ENCODE results near the gene OR52K2. TPM values are rescaled to one million over a fixed set of nuclear protein-coding genes. Genes with fewer than 3 reads are reported as not detected.
A peak's percentile ranks its signal among the peaks of the same experiment; 100 is the strongest.
"Not testable (repeated sequence)": the region's sequence is repeated elsewhere in the genome, so short reads cannot be mapped to it uniquely, and the experiment has no call there.

The OR52K2 gene
- not detected for total RNA-seq
- long read RNA-seq, result 0 reads

- no peak for DNase-seq
- intact Hi-C loops (cut with micrococcal nuclease), result no loop called here
- no peak for ATAC-seq
Measured at GRCh38 chr11:4448995-4449394, at the start of gene OR52K2. TSS of gene OR52K2 (plus strand) at chr11:4449295. CDS start at chr11:4449340, 45 bp downstream.

DNA sequence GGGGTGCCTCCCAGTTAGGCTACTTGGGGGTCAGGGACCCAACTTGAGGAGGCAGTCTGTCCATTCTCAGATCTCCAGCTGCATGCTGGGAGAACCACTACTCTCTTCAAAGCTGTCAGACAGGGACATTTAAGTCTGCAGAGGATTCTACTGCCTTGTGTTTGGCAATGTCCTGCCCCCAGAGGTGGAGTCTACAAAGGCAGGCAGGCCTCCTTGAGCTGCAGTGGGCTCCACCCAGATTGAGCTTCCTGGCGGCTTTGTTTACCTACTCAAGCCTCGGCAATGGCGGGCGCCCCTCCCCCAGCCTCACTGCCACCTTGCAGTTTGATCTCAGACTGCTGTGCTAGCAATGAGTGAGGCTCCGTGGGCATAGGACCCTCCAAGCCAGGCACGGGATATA is 42.9 kb upstream of the OR52K2 start:
- ATAC-seq; intact Hi-C loops (cut with micrococcal nuclease); DNase-seq: not testable (repeated sequence)

GRCh38 chr11:4416306-4416705 is 32.8 kb upstream of the OR52K2 start:
- intact Hi-C loops (cut with micrococcal nuclease), result no loop called here
- ATAC-seq (no peak), DNase-seq (no peak)

DNA sequence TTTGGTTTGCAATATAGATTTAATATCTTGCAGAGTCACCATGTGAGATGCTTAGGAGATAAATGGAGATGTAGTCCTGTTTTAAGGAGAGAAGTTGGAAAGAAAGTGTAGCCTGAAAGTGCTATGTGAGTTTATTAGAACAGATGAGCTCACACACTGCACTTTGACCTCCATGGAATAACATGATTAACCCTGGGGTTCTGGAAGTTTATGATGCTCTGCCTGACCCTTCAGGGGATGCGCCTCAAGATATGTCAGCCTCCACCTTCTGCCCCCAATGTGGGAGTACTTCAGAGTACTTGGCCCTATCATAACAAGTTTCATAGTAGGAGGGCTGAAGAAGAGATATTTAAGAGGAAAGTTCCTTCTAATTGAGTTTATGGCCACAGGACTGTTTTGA is 32.3 kb upstream of the OR52K2 start:
- DNase-seq (no peak), ATAC-seq (no peak)
- intact Hi-C loops (cut with micrococcal nuclease), result no loop called here

DNA sequence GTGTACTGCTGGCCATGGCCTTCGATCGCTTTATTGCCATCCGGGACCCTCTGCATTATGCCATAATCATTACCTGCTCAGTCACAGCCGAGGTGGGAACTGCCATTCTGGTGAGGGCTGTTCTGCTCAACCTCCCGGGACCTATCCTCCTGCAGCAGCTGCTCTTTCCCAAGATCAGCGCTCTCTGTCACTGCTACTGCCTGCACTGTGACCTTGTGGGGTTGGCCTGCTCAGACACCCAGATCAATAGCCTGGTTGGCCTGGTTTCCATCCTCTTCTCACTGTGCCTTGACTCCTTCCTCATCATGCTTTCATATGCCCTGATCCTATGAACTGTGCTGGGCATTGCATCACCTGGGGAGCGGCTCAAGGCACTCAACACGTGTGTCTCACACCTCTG is 30.7 kb upstream of the OR52K2 start:
- intact Hi-C loops (cut with micrococcal nuclease), result no loop called here
- DNase-seq, result no peak

DNA sequence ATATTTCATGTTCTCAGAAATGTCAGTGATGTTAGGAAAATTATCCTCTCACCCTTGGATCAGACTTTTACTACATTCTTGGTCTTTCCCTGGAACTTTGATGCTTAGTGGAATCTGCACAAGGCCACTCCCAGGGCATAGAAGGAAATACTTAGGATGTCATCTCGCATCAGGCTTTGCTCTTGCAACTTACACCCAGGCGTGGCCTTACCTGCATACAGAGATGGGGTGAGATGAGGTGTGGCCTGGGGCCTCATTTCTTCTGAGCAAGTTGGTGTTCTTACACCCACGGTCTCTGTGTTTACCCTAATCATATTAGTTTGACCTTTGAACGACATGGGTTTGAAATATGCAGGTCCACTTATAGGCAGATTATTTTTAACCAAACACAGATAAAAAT is 19.0 kb upstream of the OR52K2 start:
- intact Hi-C loops (cut with micrococcal nuclease), result no loop called here
- DNase-seq (no peak), ATAC-seq (no peak)

More for the DNA sequence above, 30.7 kb upstream of the OR52K2 start:
- ATAC-seq, result no peak

DNA sequence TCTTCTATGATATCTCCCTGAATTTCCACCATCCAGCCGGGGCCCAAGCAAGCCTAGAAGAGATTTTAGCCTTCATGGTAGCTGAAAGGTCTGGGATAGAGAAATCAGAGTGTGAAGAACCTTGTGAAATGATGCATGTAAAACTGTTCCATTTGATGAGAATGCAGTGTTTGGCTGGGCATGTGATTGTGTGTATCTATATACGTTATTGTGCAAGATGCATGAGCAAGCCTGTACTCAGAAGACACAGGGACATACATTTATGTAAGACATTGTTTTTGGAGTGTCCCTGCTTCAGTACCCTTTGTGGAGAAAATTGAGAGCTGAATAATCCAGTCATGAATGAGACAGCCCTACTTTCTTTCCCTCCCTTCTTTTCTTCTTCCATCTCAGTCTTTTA is 15.2 kb upstream of the OR52K2 start:
- no peak for ATAC-seq
- no peak for DNase-seq
- intact Hi-C loops (cut with micrococcal nuclease), result no loop called here

GRCh38 chr11:4436411-4436810 is 12.7 kb upstream of the OR52K2 start:
- intact Hi-C loops (cut with micrococcal nuclease), result no loop called here
- ATAC-seq (no peak), DNase-seq (no peak)

- intact Hi-C loops (cut with micrococcal nuclease), result no loop called here
- ATAC-seq (no peak), DNase-seq (no peak)
Measured at GRCh38 chr11:4441515-4441914, 7.6 kb upstream of the OR52K2 start.

DNA sequence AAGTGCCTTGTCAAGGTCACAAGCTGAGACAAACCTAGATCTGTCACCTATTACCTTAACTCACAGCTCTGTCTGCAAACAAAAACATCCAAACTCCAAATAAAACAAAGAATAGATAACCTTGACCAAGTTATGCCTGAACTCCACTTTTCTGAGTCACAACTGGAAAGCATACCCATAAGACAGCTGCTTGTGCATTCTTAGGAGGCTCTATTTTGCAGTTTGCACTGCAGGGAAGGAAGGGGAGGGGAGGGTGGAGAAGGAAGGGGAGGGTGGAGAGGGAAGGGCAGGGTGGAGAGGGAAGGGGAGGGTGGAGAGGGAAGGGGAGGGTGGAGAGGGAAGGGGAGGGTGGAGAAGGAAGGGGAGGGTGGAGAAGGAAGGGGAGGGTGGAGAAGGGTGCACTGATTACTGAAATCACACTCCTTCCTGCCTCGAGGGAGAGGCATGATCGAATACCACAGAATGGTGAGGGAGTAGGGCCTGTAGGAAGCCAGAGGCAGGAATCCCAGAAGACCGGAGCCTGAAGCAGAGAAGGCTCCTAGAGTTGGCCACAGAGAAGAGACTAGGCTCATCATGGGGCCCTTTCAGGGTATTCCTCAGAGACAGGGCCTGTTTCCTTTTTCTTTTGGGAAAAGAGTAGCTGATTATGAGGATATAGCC is 5.7 kb upstream of the OR52K2 start:
- ATAC-seq (peak; percentile 32), DNase-seq (no peak)
- intact Hi-C loops (cut with micrococcal nuclease), result no loop called here

GRCh38 chr11:4453118-4453517 is 4.0 kb downstream of the OR52K2 start:
- DNase-seq, result no peak
- intact Hi-C loops (cut with micrococcal nuclease), result no loop called here
- ATAC-seq, result no peak

- DNase-seq, result no peak
- intact Hi-C loops (cut with micrococcal nuclease), result no loop called here
Measured at GRCh38 chr11:4454021-4454420, 4.9 kb downstream of the OR52K2 start.

GRCh38 chr11:4455419-4455818 is 6.3 kb downstream of the OR52K2 start:
- no peak for DNase-seq
- ATAC-seq, result peak; percentile 58
- intact Hi-C loops (cut with micrococcal nuclease), result no loop called here

More at GRCh38 chr11:4454021-4454420, 4.9 kb downstream of the OR52K2 start:
- ATAC-seq, result no peak

DNA sequence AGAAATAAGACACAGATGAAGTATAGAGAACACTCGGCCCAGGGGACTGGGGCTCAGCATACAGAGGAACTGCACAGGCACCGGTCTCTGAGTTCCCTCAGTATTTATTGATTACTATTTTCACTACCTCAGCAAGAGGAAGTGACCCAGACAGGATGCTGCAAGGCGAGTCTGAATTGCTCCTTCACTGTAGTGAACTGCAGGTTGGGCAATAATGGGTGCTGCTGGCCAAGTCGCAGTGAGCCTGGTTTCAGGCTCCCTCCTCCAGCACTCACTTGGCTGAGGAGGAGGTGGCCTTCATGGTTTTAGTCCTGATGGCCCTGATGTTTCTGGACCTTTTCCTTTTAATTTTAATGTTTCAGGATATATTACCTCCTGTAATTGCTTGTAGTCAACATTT is 10.4 kb downstream of the OR52K2 start:
- ATAC-seq, result peak; percentile 49
- no peak for DNase-seq

GRCh38 chr11:4460151-4460550 is 11.1 kb downstream of the OR52K2 start:
- ATAC-seq, result no peak
- intact Hi-C loops (cut with micrococcal nuclease), result no loop called here
- DNase-seq, result no peak

More for the DNA sequence above, 10.4 kb downstream of the OR52K2 start:
- intact Hi-C loops (cut with micrococcal nuclease), result no loop called here

DNA sequence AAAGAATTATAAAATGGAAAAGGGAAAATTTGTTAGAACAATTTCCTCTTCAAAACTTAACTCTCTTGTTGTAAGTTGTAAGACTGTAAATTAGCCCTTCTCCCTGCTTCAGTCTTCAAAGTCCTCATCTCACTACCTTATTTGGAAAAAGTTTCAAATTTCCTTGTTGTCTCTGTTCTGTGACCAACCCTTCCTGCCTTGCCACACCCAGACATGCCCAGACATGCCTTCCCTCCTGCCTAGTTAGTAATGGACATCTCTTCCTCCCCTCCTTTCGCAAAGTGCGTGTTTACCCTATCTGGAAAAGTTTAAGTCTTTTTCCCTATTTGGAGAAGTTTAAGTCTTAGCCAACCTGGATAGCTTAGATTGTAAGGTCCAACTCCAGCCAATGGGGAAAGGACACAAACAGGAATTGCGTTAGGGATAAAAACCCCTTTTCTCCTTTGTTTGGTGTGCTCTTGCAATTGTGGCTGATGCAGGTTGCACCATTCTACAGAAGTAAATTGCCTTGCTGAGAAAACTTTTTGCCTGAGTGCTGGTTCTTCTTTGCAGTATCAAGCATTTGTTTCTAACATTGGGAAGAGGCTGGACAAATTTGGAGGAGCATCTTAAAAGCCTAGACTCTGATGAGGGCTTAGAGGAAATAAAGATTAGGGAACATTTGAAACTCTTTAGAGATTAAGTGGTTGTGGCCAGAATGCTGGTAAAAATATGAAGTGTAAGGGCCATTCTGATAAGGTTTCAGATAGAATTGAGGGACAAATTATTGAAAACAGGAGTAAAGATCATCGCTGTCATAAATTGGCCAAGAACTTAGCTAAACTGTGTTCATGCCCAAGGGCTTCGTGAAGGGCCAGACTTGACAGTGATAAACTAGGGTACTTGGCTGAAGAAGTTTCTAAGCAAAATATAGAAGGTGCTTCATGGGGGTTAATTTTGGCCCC is 15.4 kb downstream of the OR52K2 start:
- DNase-seq (no peak), ATAC-seq (no peak)
- intact Hi-C loops (cut with micrococcal nuclease), result no loop called here

DNA sequence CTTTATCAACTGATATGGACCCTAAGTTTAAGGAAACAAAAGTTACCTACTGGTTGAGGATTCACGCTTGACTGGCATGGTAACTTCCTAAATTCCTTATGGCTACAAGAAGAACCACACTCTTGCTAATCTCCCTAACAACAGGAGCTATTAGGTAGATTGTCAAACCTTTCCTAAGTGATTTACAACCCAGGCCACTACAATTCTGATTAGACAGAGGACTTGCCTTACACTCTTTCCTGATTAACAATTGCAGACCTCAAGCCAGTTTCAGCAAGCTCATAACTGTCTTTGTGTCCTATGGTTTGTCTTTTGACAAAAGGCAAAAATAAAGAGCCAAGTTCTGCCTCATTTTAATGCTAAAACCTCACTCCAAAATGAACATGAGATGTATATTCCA is 16.3 kb downstream of the OR52K2 start:
- intact Hi-C loops (cut with micrococcal nuclease), result no loop called here
- ATAC-seq (no peak), DNase-seq (no peak)

DNA sequence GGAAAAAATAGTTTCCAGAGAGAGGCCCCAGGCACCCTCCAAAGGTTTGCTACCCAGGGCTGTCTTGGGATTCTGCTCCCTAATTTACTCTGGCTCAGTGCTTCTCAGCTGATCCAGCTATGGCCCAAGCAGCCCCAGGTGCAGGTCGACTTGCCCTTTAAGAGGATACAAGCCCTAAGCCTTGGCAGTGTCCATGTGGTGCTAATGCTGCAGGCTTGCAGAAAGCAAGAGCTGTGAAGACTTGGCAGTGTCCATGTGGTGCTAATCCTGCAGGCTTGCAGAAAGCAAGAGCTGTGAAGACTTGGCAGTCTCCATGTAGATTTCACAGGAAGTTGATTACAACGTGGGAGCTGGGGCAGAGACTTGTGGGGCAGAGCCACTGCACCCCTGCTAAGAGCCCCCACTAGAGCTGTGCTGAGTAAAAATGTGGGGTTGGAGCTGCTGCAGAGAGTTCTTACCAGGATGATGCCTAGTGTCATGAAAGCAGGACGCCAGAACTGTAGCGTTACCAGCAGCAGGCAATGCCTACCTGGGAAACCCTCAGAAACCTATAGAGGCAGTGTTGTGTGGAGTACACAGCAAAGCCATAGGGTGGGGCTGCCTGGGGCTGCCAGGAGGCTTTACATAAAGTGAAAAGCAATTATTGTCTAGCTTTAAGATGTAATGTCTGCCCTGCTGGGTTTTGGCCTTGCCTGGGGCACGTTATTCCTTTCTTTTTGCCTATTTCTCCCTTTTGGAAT is 17.2 kb downstream of the OR52K2 start:
- no peak for DNase-seq
- ATAC-seq, result no peak
- intact Hi-C loops (cut with micrococcal nuclease), result no loop called here

DNA sequence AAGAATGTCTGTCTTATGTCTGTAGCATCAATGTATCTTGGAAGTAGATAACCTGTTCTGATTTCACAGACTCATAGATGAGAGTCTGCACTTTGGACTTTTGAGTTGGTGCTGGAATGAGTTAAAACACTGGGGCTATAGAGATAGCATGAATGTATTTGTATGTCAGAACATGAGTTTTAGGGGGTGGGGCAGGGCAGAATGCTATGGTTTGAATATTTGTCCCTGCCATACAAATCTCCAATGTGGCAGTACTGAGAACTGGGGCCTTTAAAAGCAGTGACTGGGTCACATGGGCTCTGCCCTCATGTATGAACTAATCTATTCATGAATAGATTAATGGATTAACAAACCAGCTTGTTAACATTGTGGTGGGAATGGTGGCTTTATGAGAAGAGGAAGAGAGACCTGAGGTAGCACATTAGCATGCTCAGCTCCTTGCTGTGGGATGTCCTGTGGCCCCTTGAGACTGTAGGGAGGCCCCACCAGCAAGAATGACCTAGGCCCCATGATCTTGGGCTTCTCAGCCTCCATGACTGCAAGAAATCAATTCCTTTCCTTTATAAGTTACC is 17.9 kb downstream of the OR52K2 start:
- ATAC-seq (no peak), DNase-seq (no peak)
- intact Hi-C loops (cut with micrococcal nuclease), result no loop called here

Measured in left ventricle myocardium superior (tissue), 1 donor.